HG03432 (cell line): ENCODE results near the gene SARNP.
A peak's percentile ranks its signal among the peaks of the same experiment; 100 is the strongest.
"Not testable (repeated sequence)": the region's sequence is repeated elsewhere in the genome, so short reads cannot be mapped to it uniquely, and the experiment has no call there.

ENCODE experiments used
- ATAC-seq: cut with Tn5 transposase; IDR thresholded peaks from one replicate; pipeline ENCODE4 v1.9.1; 2021; ENCODE audit warnings: mild to moderate bottlenecking, moderate library complexity; ENCODE audit not compliant: unreplicated experiment

SARNP gene

GRCh38 chr12:55839345-55840140, 22.0 kb upstream of the SARNP start:
- ATAC-seq, result no peak

DNA sequence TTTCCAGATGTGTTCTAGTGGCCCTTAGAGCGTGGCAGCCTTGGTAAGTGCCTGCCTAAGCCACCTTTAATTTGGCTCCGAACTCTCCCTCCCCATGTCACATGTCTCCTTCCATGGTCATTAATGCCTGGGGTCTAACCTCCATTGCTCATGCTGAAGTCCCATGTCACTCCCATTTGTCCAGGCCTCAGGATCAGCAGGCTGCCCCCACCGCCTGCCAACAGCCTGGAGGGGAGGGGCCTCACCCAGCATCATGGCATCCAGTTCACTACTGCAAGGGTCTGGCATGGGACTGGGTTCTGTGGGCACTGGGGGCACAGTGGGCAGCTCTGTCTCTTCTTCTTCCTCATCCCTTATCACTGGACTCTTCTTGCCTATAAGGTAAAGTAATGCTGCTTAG, 20.8 kb upstream of the SARNP start:
- ATAC-seq, result no peak

GRCh38 chr12:55834400-55834799, 16.9 kb upstream of the SARNP start:
- not testable (repeated sequence) for ATAC-seq

GRCh38 chr12:55833056-55833455, 15.5 kb upstream of the SARNP start:
- no peak for ATAC-seq

GRCh38 chr12:55831447-55831815, 13.9 kb upstream of the SARNP start:
- no peak for ATAC-seq

DNA sequence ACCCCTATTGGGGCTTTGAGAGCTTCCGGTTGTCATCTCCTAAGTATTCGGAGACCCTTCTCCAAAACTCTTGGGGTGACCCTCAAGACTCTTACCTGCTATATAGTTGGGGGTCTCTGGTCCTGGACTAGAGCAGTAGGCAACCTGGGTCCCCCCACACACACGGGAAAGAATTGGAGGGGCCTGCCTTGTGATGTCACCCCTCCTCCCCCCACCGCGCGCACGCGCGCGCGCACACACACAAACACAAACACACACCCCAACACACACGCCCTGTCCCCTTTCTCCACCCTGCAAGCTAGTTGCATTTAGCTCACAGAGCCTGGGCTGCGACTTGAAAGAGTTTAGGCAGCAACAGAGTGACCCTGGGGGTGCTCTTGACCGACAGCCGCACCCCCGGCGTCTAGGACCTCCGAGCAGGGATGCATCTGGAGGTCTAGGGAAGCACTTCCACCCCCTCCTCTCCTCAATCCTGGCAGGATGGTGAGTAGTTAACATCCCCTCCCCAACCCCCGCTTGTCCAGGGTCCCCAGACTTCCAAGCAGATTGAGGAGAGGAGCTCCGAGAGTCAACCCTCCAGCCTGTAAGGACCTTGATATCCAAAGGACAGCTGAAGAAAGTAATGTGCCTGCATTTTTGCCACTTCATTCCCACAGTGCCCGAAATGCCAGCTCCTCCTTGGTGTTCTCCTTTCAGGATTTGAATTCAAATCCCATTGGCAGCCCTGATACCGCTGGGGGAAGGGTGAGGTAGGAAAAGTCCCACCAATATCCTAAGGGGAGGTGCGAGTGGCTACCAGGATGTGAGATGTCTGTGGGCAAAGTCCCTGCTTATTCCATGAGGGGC, 13.3 kb upstream of the SARNP start:
- ATAC-seq, result no peak

GRCh38 chr12:55829967-55830600, 12.6 kb upstream of the SARNP start:
- ATAC-seq, result peak; percentile 28

DNA sequence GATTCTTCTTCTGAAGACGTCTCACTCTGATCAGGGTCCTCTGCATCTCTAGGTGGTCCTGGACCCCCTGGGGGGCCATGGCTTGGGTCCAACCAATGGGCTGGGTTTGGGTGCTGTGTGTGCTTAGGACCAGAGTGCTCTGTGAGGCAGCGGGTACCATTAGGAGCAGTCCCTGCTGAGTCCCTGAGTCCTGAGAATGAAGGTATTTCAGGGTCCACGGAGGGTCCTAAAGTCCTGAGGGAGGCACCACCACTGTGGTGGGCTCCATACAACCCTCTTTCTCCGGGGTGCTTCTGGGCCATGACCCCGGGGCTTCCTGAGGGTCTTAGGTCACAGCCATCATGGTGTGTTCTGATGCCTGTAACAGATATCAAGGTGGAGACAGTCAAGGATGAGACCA, 10.8 kb upstream of the SARNP start:
- ATAC-seq, result no peak

DNA sequence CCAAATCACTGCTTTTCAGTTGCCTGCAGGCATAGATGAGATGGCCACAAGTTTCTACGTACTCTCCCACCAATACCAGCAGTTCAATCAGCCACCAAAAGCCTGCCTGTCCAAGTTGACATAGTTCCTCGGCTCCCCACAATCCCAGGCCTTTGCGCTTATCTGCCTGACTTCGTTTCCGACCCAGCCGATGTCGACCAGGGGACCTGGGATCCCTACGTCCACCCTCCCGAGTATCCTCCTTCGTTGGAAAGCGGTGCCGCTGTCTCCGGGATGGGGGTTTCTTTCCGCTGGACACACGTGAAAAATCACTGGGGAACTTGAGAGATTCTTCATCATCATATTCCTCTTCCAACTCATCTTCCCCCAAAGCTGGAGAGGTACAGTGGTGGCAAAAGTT, 10.3 kb upstream of the SARNP start:
- ATAC-seq, result no peak

DNA sequence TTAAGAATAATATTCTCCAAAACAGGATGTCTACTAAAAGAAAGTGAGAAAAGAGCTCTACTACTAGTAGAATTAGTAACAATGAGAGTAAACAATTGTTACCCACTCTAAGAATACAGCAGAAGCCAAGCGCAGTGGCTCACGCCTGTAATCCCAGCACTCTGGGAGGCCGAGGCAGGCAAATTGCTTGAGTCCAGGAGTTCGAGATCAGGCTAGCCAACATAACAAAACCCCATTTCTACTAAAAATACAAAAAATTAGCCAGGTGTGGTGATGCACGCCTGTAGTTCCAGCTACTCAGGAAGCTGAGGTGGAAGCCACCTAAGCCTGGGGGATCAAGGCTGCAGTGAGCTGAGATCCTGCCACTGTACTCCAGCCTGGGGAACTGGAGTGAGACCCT, 7.2 kb upstream of the SARNP start:
- ATAC-seq, result no peak

GRCh38 chr12:55823419-55823818, 5.9 kb upstream of the SARNP start:
- ATAC-seq, result no peak

DNA sequence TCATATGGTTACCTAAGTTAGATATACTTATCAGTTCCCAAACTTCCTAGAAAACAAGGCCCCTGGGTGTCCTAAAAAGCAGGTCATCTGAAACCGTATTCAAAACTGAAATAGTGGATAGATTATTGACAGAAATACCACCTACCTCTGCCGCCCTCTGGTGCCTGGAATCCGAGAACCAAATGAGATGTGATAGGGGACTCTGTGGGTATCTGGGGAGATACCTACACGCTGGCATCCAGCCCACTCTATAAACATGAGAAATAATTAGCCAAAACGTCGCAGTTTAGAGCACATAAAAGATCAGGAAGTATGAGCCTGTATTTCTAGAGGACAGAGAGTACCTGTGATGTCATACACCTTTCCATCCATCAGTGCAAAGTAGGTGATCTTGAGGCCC, 4.7 kb upstream of the SARNP start:
- no peak for ATAC-seq

DNA sequence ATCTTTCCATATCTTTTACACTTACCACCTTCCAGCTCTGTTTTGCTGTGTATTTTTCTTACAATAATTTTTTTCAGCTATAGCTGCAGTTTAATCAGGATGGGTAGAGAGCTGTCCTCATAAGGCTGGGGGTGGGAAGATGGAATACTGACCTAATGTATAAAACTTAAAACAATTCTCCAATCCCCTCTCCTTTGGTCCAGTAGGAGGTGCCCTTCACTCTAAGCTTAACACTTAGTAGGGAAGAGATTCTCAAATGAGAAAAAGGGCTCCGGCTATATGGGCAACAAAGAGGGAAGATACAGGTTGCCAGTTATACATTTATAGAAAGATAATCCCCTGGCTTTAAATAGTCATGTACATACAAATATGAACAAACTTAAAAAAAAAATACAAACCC, 3.2 kb upstream of the SARNP start:
- no peak for ATAC-seq

GRCh38 chr12:55818886-55819285, 1.4 kb upstream of the SARNP start:
- no peak for ATAC-seq

GRCh38 chr12:55818140-55818728, 710 bp upstream of the SARNP start:
- peak; percentile 33 for ATAC-seq

GRCh38 chr12:55816881-55817344, 611 bp downstream of the SARNP start:
- ATAC-seq, result no peak

DNA sequence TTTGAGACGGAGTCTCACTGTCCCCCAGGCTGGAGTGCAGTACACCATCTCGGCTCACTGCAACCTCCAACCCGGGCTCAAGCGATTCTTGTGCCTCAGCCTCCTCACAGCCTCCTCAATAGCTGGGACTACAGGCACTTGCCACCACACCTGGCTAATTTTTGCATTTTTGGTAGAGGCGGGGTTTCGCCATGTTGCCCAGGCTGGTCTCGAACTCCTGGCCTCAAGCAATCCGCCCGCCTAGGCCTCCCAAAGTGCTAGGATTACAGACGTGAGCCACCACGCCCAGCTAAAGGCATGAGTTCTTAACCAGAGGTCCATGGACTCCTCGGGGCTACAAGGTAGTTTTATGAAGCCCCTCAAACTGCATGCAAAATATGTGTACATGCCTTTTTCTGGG, 2.1 kb downstream of the SARNP start:
- no peak for ATAC-seq

DNA sequence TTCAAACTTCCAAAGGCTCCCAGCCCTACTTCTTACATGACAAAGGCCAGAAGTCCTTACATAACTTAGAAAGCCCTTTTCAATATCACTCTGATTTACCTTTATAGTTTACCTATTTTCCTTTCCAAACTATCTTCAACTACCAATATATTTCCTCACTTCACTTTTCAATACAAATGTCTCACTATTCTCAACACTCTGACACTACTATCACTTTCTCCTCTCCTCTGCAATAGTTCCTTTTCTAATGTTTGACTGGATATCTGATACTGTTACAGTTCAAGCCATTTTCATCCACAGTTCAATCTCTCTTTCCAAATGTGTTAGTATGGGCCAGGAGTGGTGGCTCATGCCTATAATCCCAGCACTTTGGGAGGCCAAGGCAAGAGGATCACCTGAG, 3.3 kb downstream of the SARNP start:
- ATAC-seq, result no peak

- ATAC-seq, result no peak
These were observed 5.4 kb downstream of the SARNP start for GRCh38 chr12:55812088-55812487.

DNA sequence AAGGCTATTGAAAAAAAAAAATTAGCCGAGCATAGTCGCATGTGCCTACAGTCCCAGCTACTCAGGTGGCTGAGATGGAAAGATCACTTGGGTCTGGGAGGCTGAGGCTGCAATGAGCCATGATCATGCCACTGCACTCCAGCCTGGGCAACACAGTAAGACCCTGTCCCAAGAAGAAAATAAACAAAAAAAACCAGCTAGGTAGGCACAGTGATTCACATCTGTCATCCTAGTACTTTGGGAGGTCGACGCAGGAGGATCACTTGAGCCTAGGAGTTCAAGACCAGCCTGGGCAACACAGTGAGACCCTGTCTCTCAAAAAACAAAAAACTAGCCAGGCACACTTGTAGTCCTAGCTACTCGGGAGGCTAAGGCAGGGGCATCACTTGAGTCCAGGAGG, 8.2 kb downstream of the SARNP start:
- no peak for ATAC-seq

DNA sequence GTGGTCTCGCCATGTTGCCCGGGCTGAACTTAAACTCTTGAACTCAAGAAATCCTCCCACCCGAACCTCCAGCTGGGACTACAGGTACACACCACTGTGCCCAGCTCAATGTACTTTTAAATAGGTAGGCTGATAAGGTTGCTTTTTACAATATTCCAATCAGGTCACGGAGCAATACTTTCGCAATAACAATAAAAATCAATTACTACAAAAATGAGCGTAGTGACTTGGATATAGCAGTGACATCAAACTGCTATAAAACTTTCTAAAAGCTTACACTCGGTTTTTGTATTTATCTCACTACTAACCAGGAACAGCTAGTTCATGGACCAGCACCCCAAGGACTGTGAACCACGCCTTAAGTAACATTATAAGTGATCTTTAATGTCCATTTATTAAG, 10.5 kb downstream of the SARNP start:
- ATAC-seq, result no peak
